Fibroblast of skin of scalp (primary cell): Measurements from ENCODE around the gene GJA4. TPM values are rescaled to one million over a fixed set of nuclear protein-coding genes. Genes with fewer than 3 reads are reported as not detected.

ENCODE experiments used
- DNase-seq: peaks from one replicate; pipeline ENCODE4 v3.0.0-alpha.2; 2013
- polyA plus RNA-seq, 2 experiments: library from polyadenylated mRNA; unstranded; fragments of 120-200 nt; gene quantifications; one replicate each; pipeline ENCODE4 v1.2.1, GENCODE V29; 2013; ENCODE audit not compliant: insufficient read length in 2 of 2

Gene GJA4
- 0.17 TPM for polyA plus RNA-seq (2013, experiment 1 of 2; ENCODE audit: insufficient read length)
- polyA plus RNA-seq (2013, experiment 2 of 2; ENCODE audit: insufficient read length): 1.1 TPM

- no peak for DNase-seq
These were observed at the start of gene GJA4 for GRCh38 chr1:34792868-34793727. Gene GJA4 (plus strand): TSS chr1:34792999. CDS start chr1:34794214, 1,215 bp downstream.

GRCh38 chr1:34743775-34744174, 49.0 kb upstream of the GJA4 start:
- no peak for DNase-seq

GRCh38 chr1:34744851-34745250, 47.9 kb upstream of the GJA4 start:
- no peak for DNase-seq

GRCh38 chr1:34745666-34746065, 47.1 kb upstream of the GJA4 start:
- no peak for DNase-seq

GRCh38 chr1:34746101-34746500, 46.7 kb upstream of the GJA4 start:
- no peak for DNase-seq

- DNase-seq: no peak
These were observed 45.8 kb upstream of the GJA4 start for GRCh38 chr1:34746785-34747637.

- no peak for DNase-seq
These were observed 45.2 kb upstream of the GJA4 start for GRCh38 chr1:34747638-34747941.

GRCh38 chr1:34749992-34750391, 42.8 kb upstream of the GJA4 start:
- DNase-seq: no peak

- DNase-seq: no peak
These were observed 42.2 kb upstream of the GJA4 start for GRCh38 chr1:34750610-34751009.

GRCh38 chr1:34753163-34753562, 39.6 kb upstream of the GJA4 start:
- no peak for DNase-seq

GRCh38 chr1:34754964-34755637, 37.7 kb upstream of the GJA4 start, which contains the start of gene GJB5:
Gene GJB5 (plus strand): TSS chr1:34755047. CDS start chr1:34757331, 2,284 bp downstream.
- no peak for DNase-seq

GRCh38 chr1:34755961-34756360, 36.8 kb upstream of the GJA4 start:
- DNase-seq: no peak

- DNase-seq: no peak
These were observed 35.4 kb upstream of the GJA4 start for GRCh38 chr1:34757386-34757785.

- DNase-seq: no peak
These were observed 34.0 kb upstream of the GJA4 start for GRCh38 chr1:34758751-34759150.

GRCh38 chr1:34759503-34760357, 33.1 kb upstream of the GJA4 start, which contains the start of gene GJB4:
Gene GJB4 (plus strand): TSS chr1:34759740. CDS start chr1:34761255, 1,515 bp downstream.
- no peak for DNase-seq

GRCh38 chr1:34761176-34761761, 31.5 kb upstream of the GJA4 start:
- DNase-seq: no peak

- DNase-seq: no peak
These were observed 31.0 kb upstream of the GJA4 start for GRCh38 chr1:34761776-34762307.

- no peak for DNase-seq
These were observed 30.2 kb upstream of the GJA4 start for GRCh38 chr1:34762474-34763141.

- no peak for DNase-seq
These were observed 29.5 kb upstream of the GJA4 start for GRCh38 chr1:34763142-34763781.

GRCh38 chr1:34768856-34769255, 23.9 kb upstream of the GJA4 start:
- DNase-seq: peak; percentile 5
